Nasal cavity respiratory epithelium epithelial cell of viscerocranial mucosa (primary cell): ENCODE results near the gene STK16. TPM values are rescaled to one million over a fixed set of nuclear protein-coding genes. Genes with fewer than 3 reads are reported as not detected.

Experiments used
- total RNA-seq: library from RNA; depleted of rRNA; stranded (reverse); fragments of >200 nt; gene quantifications from 2 replicates; pipeline ENCODE4 v1.2.3, GENCODE V29; 2014

STK16 gene
- total RNA-seq: 25.3 and 32.8 TPM in 2 replicates

GRCh38 chr2:219245148-219245898 is at the start of gene STK16, which contains the start of gene GLB1L:
STK16 (plus strand) TSS chr2:219245479; CDS start chr2:219246000, 521 bp downstream.
GLB1L (minus strand) TSS chr2:219245444; CDS start chr2:219243573, 1,871 bp downstream.

GRCh38 chr2:219206328-219207133 is 38.7 kb upstream of the STK16 start, which contains the start of gene ZFAND2B:
ZFAND2B (plus strand) TSS chr2:219206782; CDS start chr2:219206988, 206 bp downstream.

DNA sequence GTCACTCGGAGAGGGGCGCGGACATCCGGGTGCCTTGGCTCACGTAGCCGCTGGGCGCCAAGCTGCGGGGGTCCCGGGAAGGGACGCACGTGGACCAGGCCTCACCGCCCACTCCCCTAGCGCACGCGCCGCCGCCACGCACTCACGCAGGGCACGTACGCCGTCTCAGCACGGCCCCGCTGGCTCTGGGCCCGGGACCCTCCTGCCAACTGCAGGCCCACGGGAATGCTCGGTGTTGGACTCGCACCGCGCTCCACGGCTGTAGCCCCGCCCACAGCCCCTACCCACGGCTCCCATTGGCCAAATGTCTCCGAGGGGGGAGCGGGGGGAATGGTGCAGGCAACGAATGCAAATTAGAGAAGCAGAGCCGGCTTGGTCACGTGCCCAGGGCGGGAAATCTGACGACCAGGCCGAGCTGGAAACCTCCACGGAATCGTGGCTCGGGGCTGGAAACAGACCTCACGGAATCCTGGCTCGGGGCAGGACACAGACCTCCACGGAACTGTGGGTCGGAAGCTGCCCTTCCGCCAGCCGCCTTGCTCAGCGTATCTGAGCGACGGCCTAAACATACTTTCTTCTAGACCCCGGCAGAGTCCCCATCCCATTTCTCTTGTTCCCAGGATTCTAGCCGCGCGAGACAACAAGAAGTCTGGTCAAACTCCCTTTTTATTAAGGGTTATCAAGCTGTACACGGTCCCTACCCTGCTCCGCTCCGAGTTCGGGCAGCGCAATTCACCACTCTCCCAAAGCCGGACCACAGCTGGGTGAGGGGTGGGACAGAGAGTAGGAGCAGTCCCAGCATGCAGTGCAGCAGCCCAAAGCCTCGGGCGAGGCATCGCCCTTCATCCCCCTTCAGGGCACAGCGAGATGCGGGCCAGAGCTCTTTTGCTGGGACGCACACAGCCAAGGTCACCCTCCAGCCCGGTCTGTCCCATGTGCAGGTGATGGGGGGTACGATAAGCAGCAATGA is 26.3 kb upstream of the STK16 start, which contains the start of gene ABCB6:
ABCB6 (minus strand) TSS at position 227 of the 970 bp plus-strand sequence. CDS start 285 bp downstream, outside the sequence.

GRCh38 chr2:219229305-219230058 is 15.8 kb upstream of the STK16 start, which contains the start of the genes ANKZF1 and ATG9A:
ANKZF1 (plus strand) TSS chr2:219229806; CDS start chr2:219230258, 452 bp downstream.
ATG9A (minus strand) TSS chr2:219229636; CDS start chr2:219228024, 1,612 bp downstream.

GRCh38 chr2:219252900-219253752 is 7.8 kb downstream of the STK16 start, which contains the start of gene TUBA4B:
TUBA4B (plus strand) TSS chr2:219253243; CDS start chr2:219253408, 165 bp downstream.

DNA sequence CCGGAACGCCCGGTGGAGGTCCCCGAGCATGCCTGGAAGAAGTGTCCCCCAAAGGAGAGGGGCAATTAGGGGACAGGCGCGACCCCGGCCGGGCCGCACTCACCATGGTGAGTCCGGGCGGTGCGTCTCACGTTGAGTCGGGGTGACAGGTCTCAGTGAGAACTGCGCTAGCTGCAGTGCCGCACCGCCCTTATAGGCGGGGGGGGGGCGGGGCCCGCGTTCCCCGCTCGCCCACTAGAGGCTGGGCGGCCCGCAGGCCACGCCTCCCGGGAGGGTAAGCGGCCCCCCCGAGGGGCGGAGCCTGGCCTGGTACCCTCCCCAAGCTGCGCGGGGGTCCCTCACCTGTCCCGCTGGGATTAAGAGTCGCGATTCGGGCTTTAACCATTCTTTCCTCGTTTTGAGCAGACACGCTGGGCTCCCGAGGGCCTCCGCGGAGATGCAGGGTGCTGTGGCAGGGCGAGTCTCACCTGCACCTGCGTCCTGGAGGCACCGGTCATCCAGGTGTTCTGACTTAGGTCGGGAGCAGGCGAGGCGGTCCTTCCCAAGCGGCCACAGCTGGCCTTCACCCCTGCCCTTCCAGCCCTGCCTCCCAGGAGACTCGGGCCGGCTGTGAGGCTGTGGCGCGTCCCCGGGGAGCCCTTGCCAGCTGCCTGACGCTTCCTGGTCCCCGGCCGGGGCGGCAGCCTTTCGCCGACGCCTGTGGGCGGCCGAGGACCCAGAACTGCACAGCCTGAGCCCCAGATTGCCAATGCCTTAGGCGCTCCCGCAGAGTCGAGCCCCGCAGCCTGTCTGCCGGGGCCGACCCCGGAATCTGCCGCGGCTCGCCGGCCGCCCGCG is 8.7 kb downstream of the STK16 start, which contains the start of gene TUBA4A:
TUBA4A (minus strand) TSS at position 166 of the 837 bp plus-strand sequence; CDS start at position 106, 60 bp downstream.

DNA sequence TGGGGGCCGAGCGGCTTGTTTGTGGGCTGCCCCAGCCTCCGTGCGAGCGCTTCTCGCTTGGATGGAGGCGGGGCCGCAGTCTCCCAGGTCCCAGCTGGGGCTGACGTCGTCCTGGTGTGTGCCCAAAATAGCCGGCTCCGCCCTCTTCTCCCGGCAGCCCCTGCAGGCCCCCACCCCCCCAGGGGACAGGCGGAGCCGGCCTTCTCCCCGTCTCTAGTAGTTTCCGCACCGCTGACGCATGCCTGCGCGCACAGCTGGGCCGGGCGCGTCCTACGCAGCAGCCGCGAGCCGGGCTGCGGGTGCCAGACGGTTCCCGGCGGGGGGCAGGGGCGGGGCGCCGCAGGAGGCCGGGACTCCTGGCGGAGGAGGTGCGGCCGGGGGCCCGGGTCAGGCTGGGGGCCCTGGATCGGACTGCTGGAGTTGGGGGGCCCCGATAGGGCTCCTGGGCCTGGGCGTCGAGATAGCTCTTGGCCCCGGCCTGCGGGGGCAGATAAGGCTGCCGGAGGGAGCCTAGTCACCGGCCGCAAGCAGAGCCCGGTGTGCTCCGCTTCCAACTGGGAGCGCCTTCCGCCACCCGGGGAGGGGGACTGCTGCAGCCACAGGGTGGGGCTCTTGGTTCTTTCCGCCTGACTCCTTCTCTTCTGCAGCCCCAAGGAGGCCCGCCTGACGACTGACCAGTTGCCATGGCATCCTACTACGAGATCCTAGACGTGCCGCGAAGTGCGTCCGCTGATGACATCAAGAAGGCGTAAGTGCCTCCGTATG is 34.1 kb downstream of the STK16 start, which contains the start of gene DNAJB2:
DNAJB2 (plus strand) TSS at position 216 of the 765 bp plus-strand sequence; CDS start at position 684, 468 bp downstream.

Other genes with a start within 250 kb of the STK16 start
- gene CFAP65, start 204.0 kb upstream of the STK16 start, total RNA-seq: not detected in 2 replicates
- not detected in 2 replicates for gene IHH, start 184.6 kb upstream of the STK16 start, total RNA-seq
- 16.7 TPM in 2 replicates for gene NHEJ1, start 84.7 kb upstream of the STK16 start, total RNA-seq
- 0.68 and 3.8 TPM in 2 replicates for gene SLC23A3, start 75.5 kb upstream of the STK16 start, total RNA-seq
- 29.2 and 32.5 TPM in 2 replicates for gene CNPPD1, start 68.6 kb upstream of the STK16 start, total RNA-seq
- gene RETREG2, start 67.2 kb upstream of the STK16 start, total RNA-seq: 59.1 and 87.5 TPM in 2 replicates
- gene ZFAND2B, start 38.7 kb upstream of the STK16 start, total RNA-seq: 23.3 and 62.2 TPM in 2 replicates
- 24.3 and 37.1 TPM in 2 replicates for gene ABCB6, start 26.5 kb upstream of the STK16 start, total RNA-seq
- 33.2 and 69.6 TPM in 2 replicates for gene ATG9A, start 15.8 kb upstream of the STK16 start, total RNA-seq
- 49.1 and 49.6 TPM in 2 replicates for gene ANKZF1, start 15.7 kb upstream of the STK16 start, total RNA-seq
- gene GLB1L, start within 50 bp of the STK16 start, total RNA-seq: 3.8 and 4.4 TPM in 2 replicates
- gene TUBA4B, start 7.8 kb downstream of the STK16 start, total RNA-seq: not detected in 2 replicates
- gene TUBA4A, start 8.4 kb downstream of the STK16 start, total RNA-seq: 45.5 and 70.4 TPM in 2 replicates
- gene DNAJB2, start 33.9 kb downstream of the STK16 start, total RNA-seq: 39.0 and 83.7 TPM in 2 replicates
- not detected in 2 replicates for gene PTPRN, start 63.9 kb downstream of the STK16 start, total RNA-seq
- gene RESP18, start 87.3 kb downstream of the STK16 start, total RNA-seq: not detected in 2 replicates
- gene DNPEP, start 142.4 kb downstream of the STK16 start, total RNA-seq: 50.6 and 59.5 TPM in 2 replicates
- gene DES, start 172.9 kb downstream of the STK16 start, total RNA-seq: not detected in 2 replicates
- gene SPEG, start 189.4 kb downstream of the STK16 start, total RNA-seq: 4.1 and 9.6 TPM in 2 replicates